GM10266 (cell line): Measurements from ENCODE around the gene PICK1.

Experiments used
- DNase-seq: peaks from one replicate; pipeline ENCODE4 v3.0.0; 2012; ENCODE audit errors: extremely low spot score
- CTCF ChIP-seq: IDR thresholded peaks from 2 replicates; pipeline ENCODE4 v1.5.1; 2012; ENCODE audit warnings: mild to moderate bottlenecking, low read depth; ENCODE audit not compliant: control insufficient read depth, insufficient read depth; ENCODE audit errors: missing control alignments

Gene PICK1

GRCh38 chr22:38106814-38107578 is 49.8 kb downstream of the PICK1 start:
- DNase-seq = no peak
- TF ChIP-seq CTCF = no peak

GRCh38 chr22:38107692-38108515 is 50.7 kb downstream of the PICK1 start:
- no peak for DNase-seq

GRCh38 chr22:38108561-38109319 is 51.5 kb downstream of the PICK1 start:
- TF ChIP-seq CTCF = no peak
- DNase-seq = no peak

More at GRCh38 chr22:38107692-38108515, 50.7 kb downstream of the PICK1 start:
- no peak for TF ChIP-seq CTCF

GRCh38 chr22:38109371-38110001 is 52.3 kb downstream of the PICK1 start:
- TF ChIP-seq CTCF = no peak
- peak; percentile 56 for DNase-seq

GRCh38 chr22:38110008-38110862 is 53.0 kb downstream of the PICK1 start, which contains the start of gene BAIAP2L2:
Gene BAIAP2L2 (minus strand): TSS chr22:38110684. CDS start chr22:38110525, 159 bp downstream.
- no peak for DNase-seq
- no peak for TF ChIP-seq CTCF
